HepG2 (cell line): Measurements from ENCODE around the gene ENHO. TPM values are rescaled to one million over a fixed set of nuclear protein-coding genes. Genes with fewer than 3 reads are reported as not detected.
A peak's percentile ranks its signal among the peaks of the same experiment; 100 is the strongest.

ENCODE experiments used
- ARHGAP35 ChIP-seq: sonication (generic); formaldehyde crosslinking; IDR thresholded peaks from 2 replicates; pipeline ENCODE4 v1.9.0; 2022; ENCODE audit warnings: mild to moderate bottlenecking, inconsistent platforms, moderate library complexity, missing genetic modification reagents, borderline replicate concordance
- BHLHE40 ChIP-seq: IDR thresholded peaks from 2 replicates; pipeline ENCODE4 v1.6.1; 2011; ENCODE audit warnings: low read length, improper control_type of control experiment
- CC2D1A ChIP-seq: sonication (generic); formaldehyde crosslinking; IDR thresholded peaks from 2 replicates; pipeline ENCODE4 v1.8.1; 2023; ENCODE audit warnings: mild to moderate bottlenecking, missing genetic modification reagents
- CEBPB ChIP-seq: IDR thresholded peaks from 2 replicates; pipeline ENCODE4 v1.6.1; 2011; ENCODE audit warnings: low read depth, low read length, improper control_type of control experiment, borderline replicate concordance
- CEBPG ChIP-seq: IDR thresholded peaks from 2 replicates; pipeline ENCODE4 v1.6.1; 2016
- FOXJ3 ChIP-seq: sonication (generic); formaldehyde crosslinking; IDR thresholded peaks from 2 replicates; pipeline ENCODE4 v1.4.0; 2020; ENCODE audit warnings: missing genetic modification reagents, mild to moderate bottlenecking, borderline replicate concordance
- FOXK1 ChIP-seq: sonication (generic); formaldehyde crosslinking; IDR thresholded peaks from 2 replicates; pipeline ENCODE4 v1.4.0; 2020; ENCODE audit warnings: low read depth, missing genetic modification reagents, borderline replicate concordance
- GTF3A ChIP-seq: sonication (generic); formaldehyde crosslinking; conservative IDR thresholded peaks from 2 replicates; pipeline ENCODE4 v1.4.0; 2020; ENCODE audit warnings: mild to moderate bottlenecking, missing genetic modification reagents
- HDAC2 ChIP-seq: sonication (generic); formaldehyde crosslinking; IDR thresholded peaks from 2 replicates; pipeline ENCODE4 v1.4.0; 2020; ENCODE audit warnings: missing genetic modification reagents
- IKZF1 ChIP-seq: fragments of 450-650 bp; IDR thresholded peaks from 2 replicates; pipeline ENCODE4 v1.7.1; 2016
- KLF12 ChIP-seq: sonication (generic); formaldehyde crosslinking; IDR thresholded peaks from 2 replicates; pipeline ENCODE4 v1.4.0; 2020; ENCODE audit warnings: missing genetic modification reagents, borderline replicate concordance
- MIER2 ChIP-seq: IDR thresholded peaks from 2 replicates; pipeline ENCODE4 v1.6.1; 2016; ENCODE audit warnings: missing biosample characterization, missing genetic modification reagents
- MYNN ChIP-seq: sonication (generic); formaldehyde crosslinking; IDR thresholded peaks from 2 replicates; pipeline ENCODE4 v1.4.0; 2020; ENCODE audit warnings: mild to moderate bottlenecking, low read depth, missing genetic modification reagents
- MZF1 ChIP-seq: sonication (generic); formaldehyde crosslinking; IDR thresholded peaks from 2 replicates; pipeline ENCODE4 v1.8.1; 2023; ENCODE audit warnings: mild to moderate bottlenecking, missing genetic modification reagents, borderline replicate concordance
- NR2F1 ChIP-seq, 2 experiments: fragments of 450-650 bp in 1 of 2; formaldehyde crosslinking in 1 of 2; IDR thresholded peaks; 2 replicates each; pipeline versions ENCODE4 v1.5.0 to v1.6.1; 2016 to 2020; ENCODE audit warnings: mild to moderate bottlenecking in 1 of 2, missing compliant biosample characterization in 1 of 2, missing genetic modification reagents in 1 of 2, moderate library complexity in 1 of 2
- RARG ChIP-seq: sonication (generic); formaldehyde crosslinking; IDR thresholded peaks from 2 replicates; pipeline ENCODE4 v1.4.0; 2020; ENCODE audit warnings: low read depth, mild to moderate bottlenecking, missing genetic modification reagents
- REST ChIP-seq, 2 experiments: IDR thresholded peaks; 2 replicates each; pipeline ENCODE4 v1.6.1; 2011 to 2012; ENCODE audit warnings: low read length in 2 of 2, borderline replicate concordance in 1 of 2, low read depth in 1 of 2, mild to moderate bottlenecking in 1 of 2, moderate library complexity in 1 of 2
- THAP11 ChIP-seq: IDR thresholded peaks from 2 replicates; pipeline ENCODE4 v1.6.1; 2016; ENCODE audit warnings: missing biosample characterization, missing genetic modification reagents
- TMF1 ChIP-seq: sonication (generic); formaldehyde crosslinking; IDR thresholded peaks from 2 replicates; pipeline ENCODE4 v1.8.1; 2022; ENCODE audit warnings: low read depth, missing genetic modification reagents
- TRIM24 ChIP-seq: sonication (generic); formaldehyde crosslinking; IDR thresholded peaks from 2 replicates; pipeline ENCODE4 v1.8.0; 2022; ENCODE audit warnings: mild to moderate bottlenecking, missing genetic modification reagents
- ZBTB38 ChIP-seq: sonication (generic); formaldehyde crosslinking; IDR thresholded peaks from 2 replicates; pipeline ENCODE4 v1.5.1; 2020; ENCODE audit warnings: mild to moderate bottlenecking, missing genetic modification reagents
- ZFP36L1 ChIP-seq: sonication (generic); formaldehyde crosslinking; IDR thresholded peaks from 2 replicates; pipeline ENCODE4 v1.8.0; 2022; ENCODE audit warnings: mild to moderate bottlenecking, missing genetic modification reagents, moderate library complexity
- ZNF12 ChIP-seq: sonication (generic); formaldehyde crosslinking; IDR thresholded peaks from 2 replicates; pipeline ENCODE4 v1.5.0; 2020; ENCODE audit warnings: missing genetic modification reagents
- ZNF441 ChIP-seq: sonication (generic); formaldehyde crosslinking; IDR thresholded peaks from 2 replicates; pipeline ENCODE4 v1.7.0; 2021; ENCODE audit warnings: missing genetic modification reagents, borderline replicate concordance
- ZNF501 ChIP-seq: sonication (generic); formaldehyde crosslinking; IDR thresholded peaks from 2 replicates; pipeline ENCODE4 v1.5.1; 2020; ENCODE audit warnings: mild to moderate bottlenecking, moderate library complexity, missing genetic modification reagents
- ZNF546 ChIP-seq: sonication (generic); formaldehyde crosslinking; conservative IDR thresholded peaks from 2 replicates; pipeline ENCODE4 v1.8.1; 2023; ENCODE audit warnings: mild to moderate bottlenecking, missing genetic modification reagents
- polyA plus RNA-seq, 8 experiments: library from polyadenylated mRNA; depleted of rRNA in 3 of 8; stranded (reverse) in 7 of 8; unstranded in 1 of 8; fragments of >200 nt; fragmentation: Illumina TruSeq in 4 of 8; extraction: Trizol in 4 of 8; gene quantifications; 2 replicates each; pipeline versions ENCODE4 v1.2.1 to v1.2.3, GENCODE V29; 2011 to 2016; ENCODE audit warnings: low read depth in 4 of 8, missing spikeins in 1 of 8, mixed read lengths in 1 of 8; ENCODE audit not compliant: insufficient read depth in 1 of 8
- total RNA-seq, 5 experiments: library from RNA; depleted of rRNA; stranded (reverse); fragments of >200 nt; fragmentation: Illumina TruSeq; extraction: Trizol; gene quantifications; 2 replicates each; pipeline ENCODE4 v1.2.3, GENCODE V29; 2016; ENCODE audit warnings: low read depth in 1 of 5
- TF ChIP-seq, protein P1 (sequence below): sonication (generic); formaldehyde crosslinking; IDR thresholded peaks from 2 replicates; pipeline ENCODE4 v1.5.1; 2020; ENCODE audit warnings: missing genetic modification reagents, mild to moderate bottlenecking, borderline replicate concordance

ENHO gene
- total and polyA plus RNA-seq, 2 of the 13 experiments (the other 11 are each of a cell fraction or from before 2014, with no cell fraction given): 0.08 to 0.60 TPM

DNA sequence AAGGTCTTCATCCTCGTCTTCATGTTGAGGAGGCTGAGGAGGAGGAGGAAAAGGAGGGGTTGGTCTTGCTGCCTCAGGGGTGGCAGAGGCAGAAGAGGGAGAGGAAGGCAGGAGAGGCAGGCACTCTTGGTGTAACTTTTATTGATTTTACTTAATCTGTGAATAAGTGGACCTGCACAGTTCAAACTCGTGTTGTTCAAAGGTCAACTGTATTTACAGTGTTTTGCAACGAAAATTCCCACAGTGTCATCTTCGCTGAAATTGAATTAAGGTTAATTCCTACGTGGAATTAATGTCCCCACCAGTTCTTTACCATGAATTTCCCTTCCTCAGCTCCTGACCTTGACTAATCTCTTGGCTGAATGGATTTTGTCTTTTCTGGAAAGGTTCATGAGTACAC, 21.2 kb upstream of the ENHO start (continued):
- TF ChIP-seq TRIM24 (CRISPR knock-in tag) (0 out of 2 replicates have a peak, but pooled peaks have one; percentile 31), FOXK1 (peak; percentile 47; the same call in 1 of the 2 replicates), NR2F1 (CRISPR knock-in tag; IDR thresholded peaks at IDR 0.05) (peak; percentile 57 to 76; a peak in 3 of 4 replicates), KLF12 (CRISPR knock-in tag) (no peak), ZNF501 (no peak), ZBTB38 (CRISPR knock-in tag) (no peak), CEBPB (peak; percentile 82), ZNF441 (no peak), IKZF1 (no peak), ZFP36L1 (CRISPR knock-in tag) (no peak), CEBPG (peak; percentile 66), FOXJ3 (CRISPR knock-in tag) (0 out of 2 replicates have a peak, but pooled peaks have one; percentile 55), BHLHE40 (peak; percentile 76), MIER2 (CRISPR knock-in tag) (0 out of 2 replicates have a peak, but pooled peaks have one; percentile 18), TMF1 (CRISPR knock-in tag) (no peak), GTF3A (CRISPR knock-in tag) (no peak), REST (IDR thresholded peaks at IDR 0.05; ENCODE audit: borderline replicate concordance in 1 of 2, low read depth in 1 of 2, low read length in 2 of 2) (0 out of 4 replicates have a peak, but pooled peaks of 1 of the 2 experiments have one; percentile 33), ZNF546 (CRISPR knock-in tag) (no peak), MZF1 (CRISPR knock-in tag) (no peak), RARG (CRISPR knock-in tag) (no peak), ARHGAP35 (CRISPR knock-in tag) (no peak), MYNN (CRISPR knock-in tag) (no peak), HDAC2 (CRISPR knock-in tag) (peak; percentile 46; the same call in 1 of the 2 replicates), THAP11 (CRISPR knock-in tag) (peak; percentile 51; the same call in 1 of the 2 replicates), CC2D1A (CRISPR knock-in tag) (no peak), ZNF12 (CRISPR knock-in tag) (no peak)
- TF ChIP-seq, protein P1, sequence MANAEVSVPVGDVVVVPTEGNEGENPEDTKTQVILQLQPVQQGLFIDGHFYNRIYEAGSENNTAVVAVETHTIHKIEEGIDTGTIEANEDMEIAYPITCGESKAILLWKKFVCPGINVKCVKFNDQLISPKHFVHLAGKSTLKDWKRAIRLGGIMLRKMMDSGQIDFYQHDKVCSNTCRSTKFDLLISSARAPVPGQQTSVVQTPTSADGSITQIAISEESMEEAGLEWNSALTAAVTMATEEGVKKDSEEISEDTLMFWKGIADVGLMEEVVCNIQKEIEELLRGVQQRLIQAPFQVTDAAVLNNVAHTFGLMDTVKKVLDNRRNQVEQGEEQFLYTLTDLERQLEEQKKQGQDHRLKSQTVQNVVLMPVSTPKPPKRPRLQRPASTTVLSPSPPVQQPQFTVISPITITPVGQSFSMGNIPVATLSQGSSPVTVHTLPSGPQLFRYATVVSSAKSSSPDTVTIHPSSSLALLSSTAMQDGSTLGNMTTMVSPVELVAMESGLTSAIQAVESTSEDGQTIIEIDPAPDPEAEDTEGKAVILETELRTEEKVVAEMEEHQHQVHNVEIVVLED: no peak
